GM12865 (cell line): ENCODE results near the gene RNF130.
A peak's percentile ranks its signal among the peaks of the same experiment; 100 is the strongest.

Experiments used
- DNase-seq: peaks from one replicate; pipeline ENCODE4 v3.0.0; 2010; ENCODE audit warnings: low read depth
- H3K4me3 ChIP-seq: 2 replicates; pipeline ENCODE4 v1.5.1; 2011; ENCODE audit warnings: mild to moderate bottlenecking, low read depth, low read length, control low read depth
- TF ChIP-seq, protein P1 (sequence below): IDR thresholded peaks from 2 replicates; pipeline ENCODE4 v1.5.1; 2011; ENCODE audit warnings: low read length, control low read depth, low read depth, inconsistent platforms; ENCODE audit not compliant: insufficient read depth; ENCODE audit errors: missing control alignments

RNF130 gene, protein sequence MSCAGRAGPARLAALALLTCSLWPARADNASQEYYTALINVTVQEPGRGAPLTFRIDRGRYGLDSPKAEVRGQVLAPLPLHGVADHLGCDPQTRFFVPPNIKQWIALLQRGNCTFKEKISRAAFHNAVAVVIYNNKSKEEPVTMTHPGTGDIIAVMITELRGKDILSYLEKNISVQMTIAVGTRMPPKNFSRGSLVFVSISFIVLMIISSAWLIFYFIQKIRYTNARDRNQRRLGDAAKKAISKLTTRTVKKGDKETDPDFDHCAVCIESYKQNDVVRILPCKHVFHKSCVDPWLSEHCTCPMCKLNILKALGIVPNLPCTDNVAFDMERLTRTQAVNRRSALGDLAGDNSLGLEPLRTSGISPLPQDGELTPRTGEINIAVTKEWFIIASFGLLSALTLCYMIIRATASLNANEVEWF

GRCh38 chr5:180071531-180072255, at the start of gene RNF130:
TSS of gene RNF130 (minus strand) at chr5:180071759. CDS start at chr5:180071702, 57 bp downstream.
- DNase-seq = peak; percentile 45
- TF ChIP-seq, protein P1, sequence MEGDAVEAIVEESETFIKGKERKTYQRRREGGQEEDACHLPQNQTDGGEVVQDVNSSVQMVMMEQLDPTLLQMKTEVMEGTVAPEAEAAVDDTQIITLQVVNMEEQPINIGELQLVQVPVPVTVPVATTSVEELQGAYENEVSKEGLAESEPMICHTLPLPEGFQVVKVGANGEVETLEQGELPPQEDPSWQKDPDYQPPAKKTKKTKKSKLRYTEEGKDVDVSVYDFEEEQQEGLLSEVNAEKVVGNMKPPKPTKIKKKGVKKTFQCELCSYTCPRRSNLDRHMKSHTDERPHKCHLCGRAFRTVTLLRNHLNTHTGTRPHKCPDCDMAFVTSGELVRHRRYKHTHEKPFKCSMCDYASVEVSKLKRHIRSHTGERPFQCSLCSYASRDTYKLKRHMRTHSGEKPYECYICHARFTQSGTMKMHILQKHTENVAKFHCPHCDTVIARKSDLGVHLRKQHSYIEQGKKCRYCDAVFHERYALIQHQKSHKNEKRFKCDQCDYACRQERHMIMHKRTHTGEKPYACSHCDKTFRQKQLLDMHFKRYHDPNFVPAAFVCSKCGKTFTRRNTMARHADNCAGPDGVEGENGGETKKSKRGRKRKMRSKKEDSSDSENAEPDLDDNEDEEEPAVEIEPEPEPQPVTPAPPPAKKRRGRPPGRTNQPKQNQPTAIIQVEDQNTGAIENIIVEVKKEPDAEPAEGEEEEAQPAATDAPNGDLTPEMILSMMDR = no peak
- peak within 1 kb of the TSS; percentile 36; the same call in 1 of the 2 replicates for H3K4me3 ChIP-seq

DNA sequence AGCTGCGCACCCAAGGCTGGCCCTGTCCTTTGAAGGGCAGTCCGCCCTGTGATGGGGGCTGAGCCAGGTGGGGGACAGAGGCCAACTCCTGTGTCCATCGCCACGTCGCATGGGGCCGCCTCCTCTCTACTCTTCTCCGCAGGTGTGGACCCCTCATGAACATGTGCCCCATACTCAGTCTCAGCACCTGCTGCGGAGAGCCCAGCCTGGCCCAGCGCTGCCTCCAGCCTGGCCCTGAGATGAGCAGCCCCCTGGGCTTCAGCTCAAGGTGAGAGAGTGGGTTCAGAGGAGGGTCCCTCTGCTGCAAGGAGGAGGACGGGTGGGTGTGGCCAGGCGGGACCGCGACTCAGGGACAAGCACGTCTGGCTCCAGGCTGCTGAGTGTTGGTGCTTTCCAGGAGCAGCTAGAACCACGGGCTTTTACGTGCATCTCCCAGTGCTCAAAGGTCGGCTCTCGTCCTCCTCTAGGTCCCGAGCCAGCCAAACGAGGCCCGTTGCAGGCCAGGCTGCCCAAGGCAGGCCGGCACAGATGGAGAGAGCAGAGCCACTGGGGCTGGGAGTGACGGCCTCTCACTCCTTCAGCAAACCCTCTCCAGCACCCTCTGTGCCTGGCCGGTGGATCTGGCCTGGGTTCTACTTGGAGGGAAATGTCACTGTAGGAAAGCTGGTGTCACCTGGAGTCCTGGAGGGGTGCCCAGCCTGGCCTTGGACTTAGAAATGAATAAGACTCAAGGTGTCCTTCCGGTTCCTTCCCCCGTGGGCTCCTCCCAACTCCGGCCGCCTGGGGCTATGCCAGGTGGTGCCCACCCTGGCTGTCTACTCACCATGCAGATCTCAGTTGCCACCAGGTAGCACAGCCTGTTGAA, 48.9 kb upstream of the RNF130 start:
- DNase-seq = no peak
- TF ChIP-seq, protein P1 = no peak
- no peak overlapping the region for H3K4me3 ChIP-seq

GRCh38 chr5:180119903-180120236, 48.3 kb upstream of the RNF130 start:
- DNase-seq = no peak
- no peak overlapping the region for H3K4me3 ChIP-seq
- TF ChIP-seq, protein P1 = no peak

DNA sequence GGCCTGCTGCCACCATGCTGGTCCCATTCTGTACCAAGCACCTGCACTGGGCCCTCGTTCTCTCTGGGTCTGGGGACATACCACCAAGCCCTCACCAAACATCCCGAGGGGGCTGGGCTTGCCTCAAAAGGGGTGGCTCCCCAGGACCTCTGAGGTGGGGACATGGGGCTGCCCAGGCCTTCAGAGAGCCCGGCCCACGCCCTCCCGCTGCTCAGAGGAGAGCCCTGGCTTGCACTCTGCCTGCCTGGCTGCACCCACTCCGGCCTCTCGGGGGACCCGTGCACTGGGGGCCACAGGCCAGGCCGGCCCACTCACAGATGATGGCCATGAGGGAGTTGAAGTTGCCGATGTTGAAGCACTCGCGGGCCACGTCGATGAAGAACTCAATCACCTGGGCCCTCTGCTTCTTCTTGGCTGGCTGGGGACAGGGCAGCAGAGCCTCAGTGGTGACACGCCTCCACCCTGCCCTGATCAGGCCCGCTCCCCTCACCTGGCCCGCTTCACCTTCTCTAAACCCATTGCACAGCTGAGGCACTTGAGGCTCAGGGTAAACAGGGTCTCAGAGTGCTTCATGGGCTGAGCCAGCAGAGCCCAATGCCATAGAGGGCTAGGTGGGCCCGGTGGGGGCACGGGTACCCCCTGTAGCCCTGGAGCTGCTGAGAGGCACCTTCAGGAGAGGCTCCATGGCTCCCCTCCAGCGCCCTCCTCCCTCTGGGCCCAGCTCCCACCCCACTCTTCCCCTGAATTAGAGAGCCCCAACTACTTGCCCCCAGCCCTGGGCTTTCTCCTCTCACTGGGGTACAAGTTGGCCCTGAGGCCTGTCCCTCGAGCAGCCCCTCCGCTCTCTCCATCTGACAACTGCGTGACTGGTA, 47.7 kb upstream of the RNF130 start:
- H3K4me3 ChIP-seq = no peak overlapping the region
- TF ChIP-seq, protein P1 = no peak
- DNase-seq = no peak

DNA sequence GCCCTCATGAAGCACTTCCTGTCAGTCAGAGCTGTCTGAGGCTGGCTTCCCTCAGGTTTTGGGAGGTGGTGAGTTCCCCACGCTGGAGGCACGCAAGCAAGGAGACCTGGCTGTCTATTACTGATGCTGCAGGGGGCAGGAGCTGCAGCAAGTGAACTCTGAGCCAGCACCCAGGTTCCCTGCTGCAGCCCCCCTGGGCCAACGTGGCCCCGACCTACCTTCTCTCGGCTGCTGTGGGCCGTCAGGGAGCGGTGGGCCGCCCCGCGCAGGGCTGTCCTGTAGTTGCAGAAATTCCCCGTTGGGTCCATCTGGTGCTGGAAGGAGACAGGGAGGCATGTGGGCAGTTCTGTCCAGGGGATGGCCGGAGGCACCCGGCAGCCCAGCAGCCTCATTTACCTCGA, 46.8 kb upstream of the RNF130 start:
- no peak for DNase-seq
- no peak overlapping the region for H3K4me3 ChIP-seq
- TF ChIP-seq, protein P1 = no peak
